Measurements from ENCODE around the gene GPN2.

Gene GPN2

DNA sequence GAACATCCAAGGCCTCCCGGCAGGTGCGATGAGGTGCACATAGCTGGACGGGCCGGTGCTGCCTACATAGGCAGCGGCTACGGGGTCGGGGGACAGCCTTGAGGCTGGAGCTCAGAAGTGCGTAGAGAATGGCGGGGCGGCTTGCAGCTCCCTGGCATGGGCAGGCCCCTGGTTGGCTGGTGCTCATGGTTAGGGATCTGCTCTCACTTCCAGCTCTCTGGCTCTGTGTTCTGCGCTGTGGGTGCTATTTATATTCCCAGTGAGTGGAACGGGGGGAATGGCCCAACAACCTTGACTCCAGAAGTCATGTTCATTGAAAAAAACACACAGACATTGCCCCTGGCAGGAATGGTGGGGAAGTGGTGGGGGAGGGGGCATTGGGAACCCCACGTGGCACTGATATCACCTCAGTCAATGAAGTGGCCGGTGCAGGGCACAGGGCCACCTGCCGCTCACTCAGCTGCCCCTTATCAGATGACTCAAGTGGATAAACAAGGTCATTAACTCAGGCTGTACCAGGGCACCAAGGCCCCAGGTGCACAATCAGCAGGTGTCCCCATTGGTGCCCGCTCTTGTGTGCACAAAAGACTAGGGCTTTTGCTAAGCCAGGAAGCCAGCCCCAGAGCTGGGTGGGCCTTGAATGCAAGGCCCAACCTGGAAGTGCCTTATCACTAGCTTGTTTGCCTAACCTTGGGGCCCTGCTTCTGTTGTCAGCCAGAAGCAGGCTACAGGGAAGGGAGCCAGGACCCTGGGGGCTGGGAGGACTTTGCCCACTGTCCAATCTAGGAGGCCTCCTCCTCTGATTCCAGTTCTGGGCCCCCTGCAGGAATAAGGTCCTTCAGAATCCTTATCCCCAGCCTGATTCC is 23.9 kb upstream of the GPN2 start, which contains the start of gene NR0B2:
TSS of gene NR0B2 (minus strand) at position 222 of the 866 bp plus-strand sequence. CDS start at position 187, 35 bp downstream.
- in situ Hi-C loops (cut with HindIII; ENCODE audit: low pct_unique_long_range_greater_than_20kb, low sequenced_read_pairs) = no loop called here
- DNase-seq (ENCODE audit: low read depth in 1 of 2, low spot score in 1 of 2) = no peak
- no peak for TF ChIP-seq JUND (IDR thresholded peaks at IDR 0.05; ENCODE audit: low read depth)

DNA sequence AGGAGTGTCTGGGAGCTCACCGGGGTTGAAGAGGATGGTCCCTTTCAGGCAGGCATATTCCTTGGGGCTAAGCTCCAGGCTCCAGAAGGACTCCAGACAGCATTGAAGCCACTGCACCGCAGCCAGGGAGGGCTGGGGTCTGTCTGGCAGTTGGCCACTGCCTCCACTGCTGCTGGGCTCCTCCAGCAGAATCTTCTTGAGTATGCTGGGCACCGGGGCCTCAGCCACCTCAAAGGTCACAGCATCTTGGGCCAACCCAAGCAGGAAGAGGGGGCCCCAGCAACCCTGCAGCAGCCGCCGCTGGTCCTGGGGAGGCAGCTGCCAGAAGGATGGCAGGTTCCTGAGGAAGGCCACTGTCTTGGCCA is 23.3 kb upstream of the GPN2 start:
- in situ Hi-C loops (cut with HindIII; ENCODE audit: low pct_unique_long_range_greater_than_20kb, low sequenced_read_pairs) = no loop called here
- no peak for DNase-seq (ENCODE audit: low read depth in 1 of 2, low spot score in 1 of 2)
- no peak for TF ChIP-seq JUND (IDR thresholded peaks at IDR 0.05; ENCODE audit: low read depth)

DNA sequence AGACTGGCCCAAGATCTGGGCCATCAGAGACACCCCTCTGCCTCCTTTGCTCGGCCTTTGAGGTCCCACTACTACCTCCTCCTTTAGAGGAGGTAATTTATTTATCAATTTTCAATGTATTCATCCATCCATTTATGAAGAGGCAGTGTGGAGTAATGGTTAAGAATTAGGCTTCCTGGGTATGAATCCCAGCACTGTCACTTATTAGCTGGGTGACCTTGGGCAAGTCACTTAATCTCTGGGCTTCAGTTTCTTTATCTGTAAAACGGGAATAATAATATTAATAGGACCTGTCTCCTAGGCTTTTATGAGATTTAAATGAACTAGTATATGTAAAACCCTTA is 22.0 kb upstream of the GPN2 start:
- in situ Hi-C loops (cut with HindIII; ENCODE audit: low pct_unique_long_range_greater_than_20kb, low sequenced_read_pairs) = no loop called here
- no peak for DNase-seq (ENCODE audit: low read depth in 1 of 2, low spot score in 1 of 2)
- no peak for TF ChIP-seq JUND (IDR thresholded peaks at IDR 0.05; ENCODE audit: low read depth)

DNA sequence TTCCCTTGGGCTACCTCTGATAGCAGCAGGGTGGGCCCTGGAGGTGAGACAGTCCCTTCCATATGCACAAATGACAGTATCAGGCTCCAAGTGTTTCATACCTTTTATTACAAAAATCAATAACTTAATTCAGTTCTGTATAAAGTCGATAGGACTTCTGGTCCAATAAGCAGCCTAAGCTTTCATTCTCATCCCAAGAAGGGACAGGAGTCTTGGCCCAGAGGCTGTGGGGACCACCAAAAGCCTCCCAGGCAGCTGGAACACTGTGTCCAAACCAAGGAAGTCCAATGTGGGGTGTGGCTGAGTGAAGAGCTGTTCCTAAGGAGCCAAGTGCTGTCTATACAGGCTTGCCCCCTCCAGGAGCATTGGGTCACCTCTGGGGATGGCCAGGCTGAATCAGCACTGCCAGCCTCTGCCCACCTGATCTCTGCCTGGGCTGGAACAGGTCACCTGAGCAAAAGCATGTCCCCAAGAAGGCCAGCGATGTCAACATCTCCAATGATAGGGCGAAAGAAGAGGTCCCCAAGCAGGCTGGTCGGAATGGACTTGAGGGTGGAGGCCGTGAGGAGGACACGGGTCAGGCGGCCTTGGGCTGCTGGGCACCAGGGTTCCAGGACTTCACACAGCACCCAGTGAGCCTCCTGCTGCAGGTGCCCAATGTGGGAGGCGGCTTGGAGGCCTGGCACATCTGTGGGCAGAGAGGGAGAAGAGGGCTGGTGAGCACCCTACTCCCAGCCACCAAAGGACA is 21.5 kb upstream of the GPN2 start:
- TF ChIP-seq JUND (IDR thresholded peaks at IDR 0.05; ENCODE audit: low read depth) = no peak
- in situ Hi-C loops (cut with HindIII; ENCODE audit: low pct_unique_long_range_greater_than_20kb, low sequenced_read_pairs) = no loop called here
- DNase-seq (ENCODE audit: low read depth in 1 of 2, low spot score in 1 of 2) = no peak

DNA sequence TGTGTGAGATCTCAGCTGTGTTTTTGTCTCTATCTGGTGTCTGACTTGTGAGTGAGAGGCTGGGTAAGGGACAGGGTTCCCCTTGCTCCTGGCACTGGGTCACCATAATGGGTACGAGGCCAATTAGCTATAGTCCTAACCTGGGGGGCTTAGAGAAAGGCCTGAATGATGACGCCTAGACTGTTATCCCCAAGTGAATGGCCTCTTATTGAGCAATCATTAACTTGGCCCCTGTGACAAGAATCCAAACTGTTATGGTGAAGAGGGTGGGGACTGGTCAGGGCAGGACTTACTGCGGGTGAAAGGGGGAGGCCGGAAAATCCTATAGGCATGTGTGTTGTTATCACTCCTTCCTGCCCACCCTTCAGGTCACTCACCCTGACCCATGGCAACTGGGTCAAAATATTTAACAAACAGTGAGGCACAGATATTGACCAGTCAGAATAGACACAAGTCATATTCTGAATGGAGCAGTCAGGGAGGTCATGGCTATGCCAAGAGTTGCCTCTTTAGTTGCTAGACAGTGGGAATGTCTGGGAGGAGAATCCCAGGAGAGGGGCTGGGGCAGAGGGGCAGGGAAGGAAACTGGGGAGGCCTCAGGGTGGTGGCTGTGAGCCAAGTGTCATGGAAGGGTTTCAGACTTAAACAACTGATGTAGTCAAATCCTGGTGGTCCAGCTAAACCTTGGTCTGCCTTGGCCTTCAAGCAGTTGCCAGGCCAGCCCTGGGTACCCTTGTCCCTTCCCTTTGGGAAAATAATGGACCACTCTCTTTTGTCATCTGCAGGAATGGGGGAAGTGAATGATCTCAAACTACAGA is 20.5 kb upstream of the GPN2 start:
- in situ Hi-C loops (cut with HindIII; ENCODE audit: low pct_unique_long_range_greater_than_20kb, low sequenced_read_pairs) = no loop called here

DNA sequence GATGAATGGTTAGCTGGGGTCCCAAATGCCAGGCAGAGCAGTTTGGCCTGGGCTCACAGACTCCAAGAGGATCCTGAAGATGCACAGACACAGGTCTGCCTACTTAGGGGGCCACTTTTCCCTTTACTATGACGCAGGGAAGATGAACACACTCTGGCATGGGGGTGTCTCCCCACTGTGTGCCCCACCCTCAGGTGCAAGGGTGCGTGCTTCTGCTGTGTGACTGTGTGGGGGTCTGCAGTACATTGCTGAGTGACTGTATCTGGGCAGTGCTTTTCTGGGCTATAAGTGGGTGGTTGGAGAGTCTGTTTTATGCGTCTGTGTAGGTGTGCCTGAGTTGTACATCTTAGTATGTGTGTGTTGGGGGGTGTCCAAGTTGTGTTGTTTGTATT is 19.9 kb upstream of the GPN2 start:
- in situ Hi-C loops (cut with HindIII; ENCODE audit: low pct_unique_long_range_greater_than_20kb, low sequenced_read_pairs) = no loop called here
- DNase-seq (ENCODE audit: low read depth in 1 of 2, low spot score in 1 of 2) = no peak
- no peak for TF ChIP-seq JUND (IDR thresholded peaks at IDR 0.05; ENCODE audit: low read depth)

More for the DNA sequence above, 20.5 kb upstream of the GPN2 start:
- no peak for DNase-seq (ENCODE audit: low read depth in 1 of 2, low spot score in 1 of 2)
- TF ChIP-seq JUND (IDR thresholded peaks at IDR 0.05; ENCODE audit: low read depth) = no peak

DNA sequence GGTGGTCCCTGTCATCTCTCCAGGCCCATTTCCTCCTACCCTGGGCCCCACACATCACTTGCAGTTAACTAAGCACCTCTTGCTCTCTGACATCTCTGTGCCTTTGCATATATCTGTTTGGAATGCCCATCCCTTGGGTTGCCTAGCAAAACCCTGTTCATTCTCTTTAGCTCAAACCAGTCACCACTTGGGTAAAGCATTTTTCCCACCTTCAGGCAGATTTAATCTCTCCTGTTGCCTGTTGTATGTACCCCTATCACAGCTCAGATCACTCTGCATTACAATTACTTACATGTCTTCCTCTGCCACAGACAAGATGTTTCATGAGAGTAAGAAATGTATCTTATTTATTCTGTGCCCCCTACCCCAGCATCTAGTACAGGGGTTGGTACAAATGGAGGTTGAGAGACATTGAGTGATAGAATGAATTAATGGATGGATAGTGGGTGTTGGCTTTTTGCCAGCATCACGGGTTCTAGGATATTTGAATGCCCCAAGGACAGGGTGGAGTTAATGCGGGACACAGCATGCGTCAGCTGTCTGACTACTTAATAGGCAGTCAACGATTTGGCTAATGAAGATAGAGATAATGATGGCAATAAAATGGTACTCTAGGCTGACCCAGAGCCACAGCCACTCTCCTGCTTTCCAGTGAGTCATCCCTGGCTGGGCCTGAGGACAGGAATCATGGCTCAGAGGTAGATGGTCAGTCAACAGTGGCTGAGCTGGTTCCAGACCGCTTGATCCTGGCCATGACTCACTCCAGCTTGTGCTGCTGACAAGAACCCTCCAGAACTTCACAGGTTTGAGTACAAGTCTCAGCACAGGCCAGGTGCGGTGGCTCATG is 17.2 kb upstream of the GPN2 start:
- no peak for TF ChIP-seq JUND (IDR thresholded peaks at IDR 0.05; ENCODE audit: low read depth)
- in situ Hi-C loops (cut with HindIII; ENCODE audit: low pct_unique_long_range_greater_than_20kb, low sequenced_read_pairs) = no loop called here
- DNase-seq (ENCODE audit: low read depth in 1 of 2, low spot score in 1 of 2) = peak in 1 of 2 experiments; percentile 46

DNA sequence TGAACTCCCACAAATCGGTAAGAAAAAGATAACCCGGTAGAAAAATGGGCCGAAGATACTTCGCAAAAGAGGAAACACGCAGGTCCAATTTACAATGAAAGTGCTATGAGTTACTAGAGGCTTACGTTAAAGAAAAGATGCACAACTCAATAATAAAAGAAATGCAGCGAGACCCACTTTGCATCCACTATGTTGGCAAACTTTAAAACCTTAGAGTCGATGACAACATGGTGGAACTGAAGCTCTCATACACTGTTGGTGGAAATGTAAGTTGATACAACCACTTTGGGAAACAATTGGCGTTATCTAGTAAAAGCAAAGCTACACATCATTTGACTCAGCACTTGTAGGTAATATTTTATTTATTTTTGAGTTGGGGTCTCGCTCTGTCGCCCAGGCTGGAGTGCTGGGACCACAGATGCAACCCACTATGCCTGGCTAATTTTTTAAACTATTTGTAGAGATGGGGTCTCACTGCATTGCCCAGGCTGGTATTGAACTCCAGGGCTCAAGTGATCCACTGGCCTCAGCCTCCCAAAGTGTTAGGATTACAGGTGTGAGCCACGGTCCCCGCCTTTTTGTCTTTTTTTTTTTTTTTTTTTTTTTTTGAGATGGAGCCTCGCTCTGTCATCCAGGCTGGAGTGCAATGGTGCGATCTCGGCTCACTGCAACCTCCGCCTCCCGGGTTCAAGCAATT is 10.9 kb upstream of the GPN2 start:
- in situ Hi-C loops (cut with HindIII; ENCODE audit: low pct_unique_long_range_greater_than_20kb, low sequenced_read_pairs) = no loop called here
- no peak for TF ChIP-seq JUND (IDR thresholded peaks at IDR 0.05; ENCODE audit: low read depth)
- DNase-seq (ENCODE audit: low read depth in 1 of 2, low spot score in 1 of 2) = no peak

DNA sequence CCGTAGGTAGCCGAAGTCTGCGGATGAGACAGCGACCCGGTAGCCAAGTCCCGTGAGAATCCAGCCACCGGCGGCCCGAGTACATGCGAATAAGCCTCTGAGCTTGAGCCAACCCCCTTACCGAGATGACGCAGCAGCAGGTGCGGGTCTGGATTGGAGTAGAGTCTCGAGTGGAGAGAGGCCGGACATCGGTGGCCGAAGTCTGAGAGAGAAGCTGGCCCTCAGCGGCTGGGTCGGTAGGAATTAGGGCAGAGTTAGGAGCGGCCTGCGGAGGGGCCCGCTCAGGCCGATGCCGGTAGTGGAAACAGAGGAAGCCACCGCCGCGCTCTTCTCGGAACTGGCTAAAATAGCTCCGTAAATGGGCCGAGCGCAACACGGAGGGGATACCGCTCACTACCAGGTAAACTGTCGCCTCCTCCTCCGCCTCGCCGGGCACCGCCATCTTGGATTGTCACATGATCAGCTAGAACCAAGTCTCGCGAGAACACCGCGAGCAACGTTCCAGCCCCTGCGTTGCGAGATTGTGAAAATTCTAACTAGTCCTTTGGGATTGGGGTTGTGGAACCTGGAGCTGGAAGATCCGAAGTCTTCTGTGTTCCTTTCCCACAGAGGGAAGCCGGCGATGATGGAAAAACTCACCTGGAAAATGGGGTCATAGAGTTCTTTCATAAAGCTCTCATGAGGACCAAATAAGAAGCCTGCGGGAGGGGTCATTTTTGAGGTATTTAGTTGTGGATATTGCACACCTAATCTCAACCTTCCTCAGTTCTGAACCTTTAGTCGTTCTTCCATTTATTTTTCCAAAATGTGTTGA is 10.1 kb upstream of the GPN2 start, which contains the start of gene GPATCH3:
TSS of gene GPATCH3 (minus strand) at position 467 of the 814 bp plus-strand sequence. CDS start at position 442, 25 bp downstream.
- in situ Hi-C loops (cut with HindIII; ENCODE audit: low pct_unique_long_range_greater_than_20kb, low sequenced_read_pairs) = no loop called here
- TF ChIP-seq JUND (IDR thresholded peaks at IDR 0.05; ENCODE audit: low read depth) = no peak
- peak; percentile 57 to 93 for DNase-seq (ENCODE audit: low read depth in 1 of 2, low spot score in 1 of 2)

DNA sequence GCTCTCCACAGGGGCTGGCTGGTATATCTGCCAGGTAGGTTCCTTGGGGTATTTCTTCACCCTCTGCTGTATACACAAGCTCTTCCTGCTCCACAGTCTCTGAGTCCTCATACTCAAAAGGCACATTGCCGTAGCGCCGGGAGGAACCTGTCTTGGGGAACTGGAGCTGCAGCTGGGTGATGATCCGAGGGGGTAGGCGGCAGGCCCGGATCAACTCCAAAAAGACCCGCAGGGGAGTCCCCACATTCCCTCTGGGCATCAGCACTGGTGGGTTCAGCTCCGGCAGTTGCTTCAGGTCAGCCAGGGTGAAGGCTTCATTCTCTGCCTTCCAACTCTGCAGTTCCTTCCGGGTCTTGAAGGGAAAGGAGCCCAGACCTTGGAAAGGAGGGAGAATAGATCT is 7.3 kb upstream of the GPN2 start:
- TF ChIP-seq JUND (IDR thresholded peaks at IDR 0.05; ENCODE audit: low read depth) = no peak
- in situ Hi-C loops (cut with HindIII; ENCODE audit: low pct_unique_long_range_greater_than_20kb, low sequenced_read_pairs) = no loop called here
- DNase-seq (ENCODE audit: low read depth in 1 of 2, low spot score in 1 of 2) = no peak
